Muscle layer of colon (tissue), 2 donors: ENCODE measurements around the gene TNFSF11.

Source experiments
- H3K27ac ChIP-seq: one replicate; pipeline ENCODE4 v1.7.0; 2013; ENCODE audit warnings: low read depth, mild to moderate bottlenecking, low read length, moderate library complexity
- H3K27me3 ChIP-seq, 2 donors: one replicate each; pipeline ENCODE4 v1.7.0; 2013; ENCODE audit warnings: low read length in 2 of 2, mild to moderate bottlenecking in 2 of 2; ENCODE audit not compliant: insufficient read depth in 2 of 2, control insufficient read depth in 1 of 2
- H3K36me3 ChIP-seq: one replicate; pipeline ENCODE4 v1.7.0; 2013; ENCODE audit warnings: mild to moderate bottlenecking, low read length; ENCODE audit not compliant: insufficient read depth
- H3K4me1 ChIP-seq: one replicate; pipeline ENCODE4 v1.7.0; 2013; ENCODE audit warnings: mild to moderate bottlenecking, low read length; ENCODE audit not compliant: insufficient read depth
- H3K4me3 ChIP-seq, 2 donors: one replicate each; pipeline ENCODE4 v1.7.0; 2013; ENCODE audit warnings: low read length in 2 of 2, low read depth in 1 of 2, mild to moderate bottlenecking in 1 of 2, moderate library complexity in 1 of 2
- H3K9ac ChIP-seq: one replicate; pipeline ENCODE4 v1.7.0; 2013; ENCODE audit warnings: low read length
- H3K9me3 ChIP-seq: one replicate; pipeline ENCODE4 v1.7.0; 2013; ENCODE audit warnings: mild to moderate bottlenecking, low read length
- donor health status: abdominal sarcoma.
- donor health status: Adenocarcinoma of cecum.

Gene TNFSF11

GRCh38 chr13:42644841-42645240 lies 70.9 kb downstream of the TNFSF11 start:
- Histone ChIP-seq H3K9ac (no peak overlapping the region), H3K9me3 (no peaks in the 10 kb centered on the region), H3K36me3 (no peaks in the 10 kb centered on the region), H3K27ac (no peak overlapping the region), H3K4me3 (no peak overlapping the region), H3K27me3 (no peaks in the 10 kb centered on the region), H3K4me1 (no peaks in the 10 kb centered on the region)

- Histone ChIP-seq H3K27ac (no peak overlapping the region), H3K36me3 (no peaks in the 10 kb centered on the region), H3K9ac (no peak overlapping the region), H3K27me3 (no peaks in the 10 kb centered on the region), H3K4me1 (no peaks in the 10 kb centered on the region), H3K4me3 (no peak overlapping the region), H3K9me3 (no peaks in the 10 kb centered on the region)
These were observed 71.8 kb downstream of the TNFSF11 start for GRCh38 chr13:42645717-42646116.

GRCh38 chr13:42649141-42649540 lies 75.2 kb downstream of the TNFSF11 start:
- H3K27ac ChIP-seq = no peak overlapping the region
- no peaks in the 10 kb centered on the region for H3K27me3 ChIP-seq
- H3K36me3 ChIP-seq = no peaks in the 10 kb centered on the region
- no peaks in the 10 kb centered on the region for H3K9me3 ChIP-seq
- H3K4me3 ChIP-seq = no peak overlapping the region
- H3K9ac ChIP-seq = no peak overlapping the region
- H3K4me1 ChIP-seq = no peaks in the 10 kb centered on the region

- no peak overlapping the region for H3K27ac ChIP-seq
- no peaks in the 10 kb centered on the region for H3K36me3 ChIP-seq
- H3K4me1 ChIP-seq = no peaks in the 10 kb centered on the region
- H3K4me3 ChIP-seq = no peak overlapping the region
- no peak overlapping the region for H3K9ac ChIP-seq
- no peaks in the 10 kb centered on the region for H3K27me3 ChIP-seq
- H3K9me3 ChIP-seq = no peaks in the 10 kb centered on the region
These were observed 75.9 kb downstream of the TNFSF11 start for GRCh38 chr13:42649831-42650230.

- no peaks in the 10 kb centered on the region for H3K36me3 ChIP-seq
- H3K27me3 ChIP-seq = no peaks in the 10 kb centered on the region
- H3K4me3 ChIP-seq = no peak overlapping the region
- no peak overlapping the region for H3K27ac ChIP-seq
- H3K9ac ChIP-seq = no peak overlapping the region
- H3K9me3 ChIP-seq = no peaks in the 10 kb centered on the region
- H3K4me1 ChIP-seq = no peaks in the 10 kb centered on the region
These were observed 76.6 kb downstream of the TNFSF11 start for GRCh38 chr13:42650506-42650905.

GRCh38 chr13:42651936-42652641 lies 78.1 kb downstream of the TNFSF11 start:
- Histone ChIP-seq H3K27ac (no peak overlapping the region), H3K4me3 (no peak overlapping the region), H3K27me3 (no peaks in the 10 kb centered on the region), H3K9ac (no peak overlapping the region), H3K4me1 (no peaks in the 10 kb centered on the region), H3K36me3 (no peaks in the 10 kb centered on the region), H3K9me3 (no peaks in the 10 kb centered on the region)

- no peak overlapping the region for H3K9ac ChIP-seq
- no peaks in the 10 kb centered on the region for H3K36me3 ChIP-seq
- no peak overlapping the region for H3K4me3 ChIP-seq
- H3K9me3 ChIP-seq = no peaks in the 10 kb centered on the region
- no peaks in the 10 kb centered on the region for H3K27me3 ChIP-seq
- H3K27ac ChIP-seq = no peak overlapping the region
- H3K4me1 ChIP-seq = no peaks in the 10 kb centered on the region
These were observed 78.9 kb downstream of the TNFSF11 start for GRCh38 chr13:42652642-42653415.

- Histone ChIP-seq H3K9me3 (no peaks in the 10 kb centered on the region), H3K4me1 (no peaks in the 10 kb centered on the region), H3K9ac (no peak overlapping the region), H3K4me3 (no peak overlapping the region), H3K27ac (no peak overlapping the region), H3K27me3 (no peaks in the 10 kb centered on the region), H3K36me3 (no peaks in the 10 kb centered on the region)
These were observed 79.7 kb downstream of the TNFSF11 start for GRCh38 chr13:42653679-42654078.

GRCh38 chr13:42654212-42654611 lies 80.3 kb downstream of the TNFSF11 start:
- no peaks in the 10 kb centered on the region for H3K27me3 ChIP-seq

GRCh38 chr13:42654722-42655121 lies 80.8 kb downstream of the TNFSF11 start:
- Histone ChIP-seq H3K27ac (no peak overlapping the region), H3K36me3 (no peaks in the 10 kb centered on the region), H3K4me3 (no peak overlapping the region), H3K4me1 (no peaks in the 10 kb centered on the region), H3K9ac (no peak overlapping the region), H3K27me3 (no peaks in the 10 kb centered on the region), H3K9me3 (no peaks in the 10 kb centered on the region)

More at GRCh38 chr13:42654212-42654611, 80.3 kb downstream of the TNFSF11 start:
- Histone ChIP-seq H3K9me3 (no peaks in the 10 kb centered on the region), H3K4me1 (no peaks in the 10 kb centered on the region), H3K36me3 (no peaks in the 10 kb centered on the region), H3K4me3 (no peak overlapping the region), H3K27ac (no peak overlapping the region), H3K9ac (no peak overlapping the region)

GRCh38 chr13:42656161-42656560 lies 82.2 kb downstream of the TNFSF11 start:
- no peak overlapping the region for H3K4me3 ChIP-seq
- no peak overlapping the region for H3K27ac ChIP-seq
- no peaks in the 10 kb centered on the region for H3K36me3 ChIP-seq
- no peaks in the 10 kb centered on the region for H3K27me3 ChIP-seq
- H3K9me3 ChIP-seq = no peaks in the 10 kb centered on the region
- H3K4me1 ChIP-seq = no peaks in the 10 kb centered on the region
- no peak overlapping the region for H3K9ac ChIP-seq

GRCh38 chr13:42656958-42657357 lies 83.0 kb downstream of the TNFSF11 start:
- no peaks in the 10 kb centered on the region for H3K9me3 ChIP-seq
- no peak overlapping the region for H3K4me3 ChIP-seq
- H3K36me3 ChIP-seq = no peaks in the 10 kb centered on the region
- no peak overlapping the region for H3K27ac ChIP-seq
- H3K27me3 ChIP-seq = no peaks in the 10 kb centered on the region
- no peak overlapping the region for H3K9ac ChIP-seq
- H3K4me1 ChIP-seq = no peaks in the 10 kb centered on the region
